GM12801 (cell line): ENCODE measurements around the gene KRT77.

Experiments used
- TF ChIP-seq, protein P1 (sequence below): IDR thresholded peaks from one replicate; pipeline ENCODE4 v1.5.1; 2011; ENCODE audit warnings: control low read depth; ENCODE audit not compliant: insufficient read length; ENCODE audit errors: extremely low read depth

KRT77 gene

DNA sequence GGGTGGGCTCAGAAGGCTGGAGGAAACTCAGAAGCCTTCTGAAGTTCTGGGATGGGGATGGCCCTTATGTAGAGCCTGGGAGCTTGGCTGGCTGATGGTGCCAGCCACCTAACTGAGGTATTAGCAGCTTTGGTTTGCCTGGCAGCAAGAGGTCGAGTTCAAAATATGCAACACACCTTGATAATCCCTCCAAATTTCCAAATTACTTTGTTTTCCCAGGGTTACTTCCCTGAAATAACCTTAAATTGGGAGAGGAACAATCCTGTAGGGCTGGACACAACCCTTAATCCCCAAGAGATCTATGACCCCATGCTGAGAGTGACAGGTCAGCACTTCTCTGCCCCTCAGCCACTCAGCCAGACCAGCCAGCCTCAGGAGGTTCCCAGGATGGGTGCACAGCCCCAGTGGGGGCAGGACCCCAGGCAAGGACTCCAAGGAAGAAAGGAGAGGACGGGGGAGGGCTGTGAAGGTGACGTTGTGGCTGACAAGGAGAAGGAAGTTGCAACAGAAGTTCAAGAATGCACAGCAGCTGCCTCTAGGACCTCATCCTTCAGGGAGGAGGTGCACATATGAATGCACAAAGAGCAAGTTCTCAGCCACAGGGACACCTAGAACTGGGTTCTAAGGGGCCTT lies 18.6 kb upstream of the KRT77 start:
- TF ChIP-seq, protein P1, sequence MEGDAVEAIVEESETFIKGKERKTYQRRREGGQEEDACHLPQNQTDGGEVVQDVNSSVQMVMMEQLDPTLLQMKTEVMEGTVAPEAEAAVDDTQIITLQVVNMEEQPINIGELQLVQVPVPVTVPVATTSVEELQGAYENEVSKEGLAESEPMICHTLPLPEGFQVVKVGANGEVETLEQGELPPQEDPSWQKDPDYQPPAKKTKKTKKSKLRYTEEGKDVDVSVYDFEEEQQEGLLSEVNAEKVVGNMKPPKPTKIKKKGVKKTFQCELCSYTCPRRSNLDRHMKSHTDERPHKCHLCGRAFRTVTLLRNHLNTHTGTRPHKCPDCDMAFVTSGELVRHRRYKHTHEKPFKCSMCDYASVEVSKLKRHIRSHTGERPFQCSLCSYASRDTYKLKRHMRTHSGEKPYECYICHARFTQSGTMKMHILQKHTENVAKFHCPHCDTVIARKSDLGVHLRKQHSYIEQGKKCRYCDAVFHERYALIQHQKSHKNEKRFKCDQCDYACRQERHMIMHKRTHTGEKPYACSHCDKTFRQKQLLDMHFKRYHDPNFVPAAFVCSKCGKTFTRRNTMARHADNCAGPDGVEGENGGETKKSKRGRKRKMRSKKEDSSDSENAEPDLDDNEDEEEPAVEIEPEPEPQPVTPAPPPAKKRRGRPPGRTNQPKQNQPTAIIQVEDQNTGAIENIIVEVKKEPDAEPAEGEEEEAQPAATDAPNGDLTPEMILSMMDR, result no peak

DNA sequence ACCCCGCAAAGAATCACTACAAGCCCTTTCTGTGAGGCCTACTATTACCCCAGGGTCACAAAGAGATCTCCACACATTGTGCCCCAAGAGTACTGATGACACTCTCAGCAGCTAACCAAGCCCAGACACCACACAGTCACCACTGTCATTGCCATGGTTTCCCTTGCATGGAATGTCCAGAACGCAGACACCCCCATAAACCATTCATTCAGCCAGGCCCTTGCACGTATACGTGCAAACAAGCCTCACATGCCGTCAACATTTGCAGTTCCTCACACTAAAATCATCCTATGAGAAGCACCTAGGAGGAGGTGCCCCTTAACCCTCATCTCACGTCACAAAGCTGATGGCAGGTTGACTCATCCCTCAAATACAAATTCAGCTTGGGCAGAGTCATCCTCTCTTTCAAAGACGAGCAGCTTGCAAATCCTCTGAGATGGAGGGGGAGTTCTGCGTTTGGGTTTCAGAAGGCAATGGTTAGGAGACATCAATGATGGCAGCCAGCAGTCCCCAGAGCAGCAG lies 17.1 kb upstream of the KRT77 start:
- TF ChIP-seq, protein P1, result no peak

DNA sequence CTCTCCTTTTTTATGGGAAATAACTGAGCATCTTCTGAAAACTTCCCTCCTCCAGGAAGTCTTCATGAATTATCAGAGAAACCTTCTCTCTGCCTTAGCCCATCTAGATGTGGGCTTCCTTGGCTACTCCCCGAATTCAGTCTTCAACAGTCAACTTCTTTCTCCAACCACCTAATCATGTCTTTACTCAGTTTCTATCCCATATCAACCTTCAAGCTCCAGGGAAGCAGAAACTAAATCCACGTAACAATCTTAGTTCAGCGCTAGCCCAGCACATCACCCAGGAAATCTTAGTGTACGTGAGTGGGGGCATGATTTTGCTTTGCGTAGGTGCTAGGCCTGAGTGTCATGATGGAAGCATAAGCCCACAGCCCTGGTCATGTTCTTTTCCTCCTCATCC lies 12.7 kb upstream of the KRT77 start:
- TF ChIP-seq, protein P1, result no peak

DNA sequence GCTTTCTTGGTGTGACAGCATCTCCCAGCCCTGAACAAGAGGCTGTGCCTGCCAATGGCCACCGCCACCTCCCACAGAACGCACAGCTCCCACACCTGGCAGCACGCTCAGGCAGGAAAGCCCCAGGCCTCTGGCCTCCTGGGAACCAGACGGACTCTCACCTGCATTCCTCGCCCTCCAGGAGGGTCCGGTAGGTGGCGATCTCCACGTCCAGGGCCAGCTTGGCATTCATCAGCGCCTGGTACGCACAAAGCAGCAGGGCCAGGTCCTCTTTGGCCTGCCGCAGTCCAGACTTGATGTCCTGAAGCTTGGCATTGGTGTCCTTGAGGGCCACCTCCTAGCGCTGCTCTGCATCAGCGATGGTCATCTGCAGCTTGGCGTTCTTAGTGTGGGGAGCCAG lies 12.1 kb upstream of the KRT77 start:
- TF ChIP-seq, protein P1, result no peak

DNA sequence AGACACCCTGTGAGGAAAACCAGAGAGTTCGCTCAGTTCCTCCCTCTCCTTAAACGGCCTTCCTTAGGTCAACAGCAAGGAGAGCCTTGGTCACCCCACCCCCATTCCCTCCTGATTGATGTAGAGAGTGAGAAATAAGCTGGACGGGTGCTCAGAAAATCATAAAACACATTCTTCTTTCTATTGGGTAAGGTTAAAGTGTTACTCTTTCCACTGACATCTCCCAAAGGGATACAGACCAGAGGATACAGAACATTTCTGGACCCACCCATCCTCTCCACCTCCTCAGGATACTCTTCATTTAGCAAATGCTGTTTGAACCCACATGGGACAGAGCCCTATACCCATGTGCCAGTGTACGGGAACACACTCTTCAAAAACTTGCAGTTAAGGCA lies 11.6 kb upstream of the KRT77 start:
- TF ChIP-seq, protein P1, result no peak

DNA sequence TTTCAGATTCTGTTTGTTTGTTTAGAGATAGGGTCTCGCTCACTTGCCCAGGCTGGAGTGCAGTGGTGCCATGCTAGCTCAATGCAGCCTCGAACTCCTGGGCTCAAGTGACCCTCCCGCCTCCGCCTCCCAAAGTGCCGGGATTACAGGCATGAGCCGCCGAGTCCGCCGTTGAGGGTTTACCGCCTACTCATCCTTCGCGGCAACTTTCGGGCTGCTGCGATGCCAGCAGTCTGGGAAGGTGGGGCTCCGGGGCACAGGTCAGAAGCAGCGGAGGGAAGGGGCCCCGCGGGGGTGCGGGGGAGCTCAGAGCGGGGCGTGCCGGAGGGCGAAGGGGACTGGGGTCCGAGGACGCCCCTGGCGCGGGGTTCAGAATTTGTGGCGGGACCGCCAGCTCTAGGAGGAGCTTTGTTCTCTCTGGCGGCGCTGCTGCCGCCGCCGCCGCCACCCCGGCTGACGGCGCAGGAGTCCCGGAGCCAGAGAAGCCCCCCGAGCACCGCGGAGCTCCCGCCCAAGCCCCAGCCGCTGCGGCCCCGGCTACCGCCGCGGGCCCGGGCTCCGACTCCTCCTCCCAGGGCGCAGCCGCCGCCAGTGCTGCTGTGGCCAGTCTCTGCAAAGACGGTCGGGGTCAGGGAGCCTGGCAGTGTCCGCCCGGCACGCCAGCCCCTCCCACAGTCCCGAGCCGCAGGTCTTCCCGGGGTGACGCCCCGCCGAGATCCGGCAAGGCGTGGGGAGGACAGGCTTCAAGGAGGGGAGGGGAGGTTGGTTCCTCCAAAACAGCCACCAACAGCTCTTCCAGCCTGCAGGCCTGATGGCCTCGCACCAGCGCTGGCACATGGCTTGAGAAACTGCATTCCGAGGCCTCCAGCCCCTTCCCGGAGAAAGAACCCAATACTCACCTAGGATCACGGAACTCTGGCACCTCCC lies 10.9 kb upstream of the KRT77 start:
- TF ChIP-seq, protein P1, result no peak

DNA sequence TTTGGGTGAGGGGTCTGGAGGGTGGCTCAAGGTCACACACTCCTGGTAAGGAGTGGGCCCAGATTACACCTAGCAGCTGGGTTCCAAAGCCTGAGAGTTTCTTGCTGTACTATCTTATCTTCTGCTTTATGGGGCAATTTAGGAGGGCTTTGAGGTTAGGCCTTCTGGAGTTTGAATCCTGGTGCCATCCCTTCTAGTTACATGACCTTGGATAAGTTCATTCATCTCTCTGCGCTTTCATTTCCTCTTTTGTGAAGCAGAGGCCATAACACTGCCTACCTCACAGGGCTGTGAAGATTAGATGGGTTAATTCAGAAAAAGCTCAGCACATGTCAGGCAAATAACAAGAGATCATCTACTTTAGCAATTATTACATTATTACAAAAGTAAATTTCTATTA lies 7.4 kb upstream of the KRT77 start:
- TF ChIP-seq, protein P1, result no peak
